Measurements from ENCODE around the gene PTPRS. TPM values are rescaled to one million over a fixed set of nuclear protein-coding genes. Genes with fewer than 3 reads are reported as not detected.
A peak's percentile ranks its signal among the peaks of the same experiment; 100 is the strongest.

PTPRS gene
- total and polyA plus RNA-seq, 2 of the 13 experiments (the other 11 are each of a cell fraction or from before 2014, with no cell fraction given), result 32.7 to 43.9 TPM

DNA sequence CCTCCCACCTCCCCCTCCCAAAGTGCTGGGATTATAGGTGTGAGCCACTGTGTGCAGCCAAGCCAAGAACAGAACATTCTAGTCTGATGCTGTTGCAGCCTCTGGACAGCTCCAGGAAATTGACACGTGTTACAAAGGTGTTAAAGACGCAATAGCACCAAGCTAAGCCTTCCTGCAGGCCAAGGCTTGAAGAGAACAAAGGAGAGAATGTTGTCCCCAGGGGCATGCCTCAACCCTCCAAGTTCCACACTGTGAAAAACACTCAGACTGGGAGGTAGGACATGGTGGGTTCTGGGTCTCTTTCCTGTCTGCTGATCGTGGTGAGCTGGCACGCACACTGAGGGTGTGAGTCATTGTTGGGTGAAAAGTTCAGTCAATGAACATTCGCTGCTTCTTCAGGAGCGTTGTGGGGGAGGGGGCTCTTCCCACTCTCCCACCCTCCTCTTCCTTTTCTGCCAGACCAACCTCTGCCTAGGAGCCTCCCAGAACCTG lies 5.3 kb upstream of the PTPRS start (continued):
- TF ChIP-seq ZBTB49 (CRISPR knock-in tag; IDR thresholded peaks at IDR 0.05; ENCODE audit: borderline replicate concordance) (no peak), TRIM22 (IDR thresholded peaks at IDR 0.05) (no peak), RARA (CRISPR knock-in tag; IDR thresholded peaks at IDR 0.05) (peak; percentile 76), SOX13 (IDR thresholded peaks at IDR 0.05) (no peak), SOX13 (CRISPR knock-in tag; conservative IDR thresholded peaks at IDR 0.05 in 1 of 2, IDR thresholded peaks at IDR 0.05 in 1 of 2) (no peak), SIX1 (CRISPR knock-in tag; IDR thresholded peaks at IDR 0.05; ENCODE audit: borderline replicate concordance) (no peak), NPAS2 (CRISPR knock-in tag; IDR thresholded peaks at IDR 0.05; ENCODE audit: borderline replicate concordance) (no peak), FLYWCH1 (CRISPR knock-in tag; IDR thresholded peaks at IDR 0.05) (no peak), ETV6 (CRISPR knock-in tag; conservative IDR thresholded peaks at IDR 0.05) (no peak), NR0B2 (CRISPR knock-in tag; IDR thresholded peaks at IDR 0.05) (no peak), GTF2F1 (IDR thresholded peaks at IDR 0.05; ENCODE audit: low read length) (no peak), NR2F1 (CRISPR knock-in tag; IDR thresholded peaks at IDR 0.05) (no peak), HOXD1 (CRISPR knock-in tag; IDR thresholded peaks at IDR 0.05) (0 out of 2 replicates have a peak, but pooled peaks have one; percentile 30), ZMYM2 (CRISPR knock-in tag; IDR thresholded peaks at IDR 0.05) (0 out of 2 replicates have a peak, but pooled peaks have one; percentile 47), ZNF501 (CRISPR knock-in tag; IDR thresholded peaks at IDR 0.05) (no peak), PREB (CRISPR knock-in tag; IDR thresholded peaks at IDR 0.05) (no peak), ZNF280B (CRISPR knock-in tag; IDR thresholded peaks at IDR 0.05; ENCODE audit: borderline replicate concordance) (no peak), CEBPB (IDR thresholded peaks at IDR 0.05; ENCODE audit: borderline replicate concordance, low read depth, low read length) (no peak), JUNB (CRISPR knock-in tag; IDR thresholded peaks at IDR 0.05; ENCODE audit: borderline replicate concordance) (no peak)
- TF ChIP-seq, protein P1, sequence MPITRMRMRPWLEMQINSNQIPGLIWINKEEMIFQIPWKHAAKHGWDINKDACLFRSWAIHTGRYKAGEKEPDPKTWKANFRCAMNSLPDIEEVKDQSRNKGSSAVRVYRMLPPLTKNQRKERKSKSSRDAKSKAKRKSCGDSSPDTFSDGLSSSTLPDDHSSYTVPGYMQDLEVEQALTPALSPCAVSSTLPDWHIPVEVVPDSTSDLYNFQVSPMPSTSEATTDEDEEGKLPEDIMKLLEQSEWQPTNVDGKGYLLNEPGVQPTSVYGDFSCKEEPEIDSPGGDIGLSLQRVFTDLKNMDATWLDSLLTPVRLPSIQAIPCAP (CRISPR knock-in tag; IDR thresholded peaks at IDR 0.05; ENCODE audit: low read depth), result no peak
- TF ChIP-seq, protein P2, sequence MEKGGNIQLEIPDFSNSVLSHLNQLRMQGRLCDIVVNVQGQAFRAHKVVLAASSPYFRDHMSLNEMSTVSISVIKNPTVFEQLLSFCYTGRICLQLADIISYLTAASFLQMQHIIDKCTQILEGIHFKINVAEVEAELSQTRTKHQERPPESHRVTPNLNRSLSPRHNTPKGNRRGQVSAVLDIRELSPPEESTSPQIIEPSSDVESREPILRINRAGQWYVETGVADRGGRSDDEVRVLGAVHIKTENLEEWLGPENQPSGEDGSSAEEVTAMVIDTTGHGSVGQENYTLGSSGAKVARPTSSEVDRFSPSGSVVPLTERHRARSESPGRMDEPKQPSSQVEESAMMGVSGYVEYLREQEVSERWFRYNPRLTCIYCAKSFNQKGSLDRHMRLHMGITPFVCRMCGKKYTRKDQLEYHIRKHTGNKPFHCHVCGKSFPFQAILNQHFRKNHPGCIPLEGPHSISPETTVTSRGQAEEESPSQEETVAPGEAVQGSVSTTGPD (CRISPR knock-in tag; IDR thresholded peaks at IDR 0.05), result no peak

All from HepG2 (cell line).